AG04450 (cell line): ENCODE results near the gene ZNF667. TPM values are rescaled to one million over a fixed set of nuclear protein-coding genes. Genes with fewer than 3 reads are reported as not detected.

Source experiments
- CTCF ChIA-PET: fragments of 300-600, 350-600 bp; formaldehyde crosslinking; extraction: SDS; loops from one replicate; lab custom pipeline; 2022; ENCODE audit warnings: antibody characterized with exemption, inconsistent platforms; lab: Charles Lee
- POLR2A ChIA-PET: fragments of 350-600 bp; formaldehyde crosslinking; extraction: SDS; loops from one replicate; lab custom pipeline; 2021; ENCODE audit warnings: antibody characterized with exemption, inconsistent platforms; lab: Yijun Ruan, JAX
- DNase-seq: peaks from one replicate; pipeline ENCODE4 v3.0.0-alpha.2; 2011; ENCODE audit warnings: low read depth, low spot score
- H3K27ac ChIP-seq: one replicate; pipeline ENCODE4 v1.5.1; 2012; ENCODE audit warnings: low read depth, low read length, control low read depth
- H3K27me3 ChIP-seq: one replicate; pipeline ENCODE4 v1.6.0; 2012; ENCODE audit warnings: low read length; ENCODE audit not compliant: control insufficient read depth, insufficient read depth
- H3K4me3 ChIP-seq: 2 replicates; pipeline ENCODE4 v1.5.1; 2011; ENCODE audit warnings: mild to moderate bottlenecking, low read depth, low read length, control low read depth
- H3K9me3 ChIP-seq: 2 replicates; pipeline ENCODE4 v1.5.1; 2012; ENCODE audit warnings: low read length; ENCODE audit not compliant: control insufficient read depth, insufficient read depth
- polyA plus RNA-seq: library from polyadenylated mRNA; depleted of rRNA; stranded (reverse); fragments of >200 nt; gene quantifications from 2 replicates; pipeline ENCODE4 v1.2.3, GENCODE V29; 2011
- TF ChIP-seq, protein P1 (sequence below): IDR thresholded peaks from 2 replicates; pipeline ENCODE4 v1.5.1; 2011; ENCODE audit warnings: low read depth, low read length, control low read depth, inconsistent platforms

ZNF667 gene
- polyA plus RNA-seq, 1 experiment: 4.4 TPM

DNA sequence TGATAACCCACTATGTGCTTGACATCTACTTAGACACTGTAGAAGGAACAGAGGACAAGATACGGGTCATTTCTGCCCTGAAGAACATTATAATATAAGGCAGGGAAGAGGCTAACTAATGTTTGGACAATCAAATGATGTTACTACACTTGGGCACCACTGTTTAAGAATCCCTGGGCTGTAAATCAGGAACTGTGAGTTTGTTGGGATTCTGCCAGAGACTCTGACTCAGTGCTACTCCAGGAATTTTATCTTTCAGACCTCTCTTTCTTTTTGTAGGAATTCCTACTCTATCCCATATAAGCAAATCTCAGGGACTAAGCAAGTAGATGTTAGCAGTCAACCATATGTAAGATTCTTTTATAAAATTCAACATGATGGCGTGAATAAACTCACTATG is 27.4 kb upstream of the ZNF667 start:
- TF ChIP-seq, protein P1, sequence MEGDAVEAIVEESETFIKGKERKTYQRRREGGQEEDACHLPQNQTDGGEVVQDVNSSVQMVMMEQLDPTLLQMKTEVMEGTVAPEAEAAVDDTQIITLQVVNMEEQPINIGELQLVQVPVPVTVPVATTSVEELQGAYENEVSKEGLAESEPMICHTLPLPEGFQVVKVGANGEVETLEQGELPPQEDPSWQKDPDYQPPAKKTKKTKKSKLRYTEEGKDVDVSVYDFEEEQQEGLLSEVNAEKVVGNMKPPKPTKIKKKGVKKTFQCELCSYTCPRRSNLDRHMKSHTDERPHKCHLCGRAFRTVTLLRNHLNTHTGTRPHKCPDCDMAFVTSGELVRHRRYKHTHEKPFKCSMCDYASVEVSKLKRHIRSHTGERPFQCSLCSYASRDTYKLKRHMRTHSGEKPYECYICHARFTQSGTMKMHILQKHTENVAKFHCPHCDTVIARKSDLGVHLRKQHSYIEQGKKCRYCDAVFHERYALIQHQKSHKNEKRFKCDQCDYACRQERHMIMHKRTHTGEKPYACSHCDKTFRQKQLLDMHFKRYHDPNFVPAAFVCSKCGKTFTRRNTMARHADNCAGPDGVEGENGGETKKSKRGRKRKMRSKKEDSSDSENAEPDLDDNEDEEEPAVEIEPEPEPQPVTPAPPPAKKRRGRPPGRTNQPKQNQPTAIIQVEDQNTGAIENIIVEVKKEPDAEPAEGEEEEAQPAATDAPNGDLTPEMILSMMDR: no peak
- POLR2A ChIA-PET: no interaction called here
- CTCF ChIA-PET: no interaction called here

DNA sequence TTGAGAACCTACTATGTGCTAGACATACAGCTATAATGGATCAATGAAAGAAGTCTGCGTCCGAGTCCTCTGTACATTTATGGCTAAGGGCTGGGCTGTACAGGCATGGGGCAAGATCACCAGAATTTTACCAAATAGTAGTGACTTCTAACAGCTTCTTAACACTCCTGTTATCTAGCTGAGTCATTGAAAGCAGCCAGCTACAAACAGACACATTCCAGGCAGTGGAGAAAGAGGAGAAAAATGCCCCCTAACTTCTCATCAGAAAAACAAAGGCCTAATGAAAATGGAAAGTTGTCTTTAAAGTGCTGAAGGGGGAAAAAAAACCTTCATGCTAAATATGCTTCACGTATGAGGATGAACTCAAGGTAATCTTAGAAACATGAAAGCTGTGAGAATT is 14.3 kb upstream of the ZNF667 start:
- CTCF ChIA-PET: no interaction called here
- no peak for DNase-seq
- POLR2A ChIA-PET: no interaction called here

More for the DNA sequence above, 27.4 kb upstream of the ZNF667 start:
- DNase-seq: no peak
- Histone ChIP-seq H3K4me3 (no peak overlapping the region), H3K27me3 (no peaks in the 10 kb centered on the region), H3K9me3 (peaks cover 16% of the 10 kb centered on the region), H3K27ac (no peak overlapping the region)

DNA sequence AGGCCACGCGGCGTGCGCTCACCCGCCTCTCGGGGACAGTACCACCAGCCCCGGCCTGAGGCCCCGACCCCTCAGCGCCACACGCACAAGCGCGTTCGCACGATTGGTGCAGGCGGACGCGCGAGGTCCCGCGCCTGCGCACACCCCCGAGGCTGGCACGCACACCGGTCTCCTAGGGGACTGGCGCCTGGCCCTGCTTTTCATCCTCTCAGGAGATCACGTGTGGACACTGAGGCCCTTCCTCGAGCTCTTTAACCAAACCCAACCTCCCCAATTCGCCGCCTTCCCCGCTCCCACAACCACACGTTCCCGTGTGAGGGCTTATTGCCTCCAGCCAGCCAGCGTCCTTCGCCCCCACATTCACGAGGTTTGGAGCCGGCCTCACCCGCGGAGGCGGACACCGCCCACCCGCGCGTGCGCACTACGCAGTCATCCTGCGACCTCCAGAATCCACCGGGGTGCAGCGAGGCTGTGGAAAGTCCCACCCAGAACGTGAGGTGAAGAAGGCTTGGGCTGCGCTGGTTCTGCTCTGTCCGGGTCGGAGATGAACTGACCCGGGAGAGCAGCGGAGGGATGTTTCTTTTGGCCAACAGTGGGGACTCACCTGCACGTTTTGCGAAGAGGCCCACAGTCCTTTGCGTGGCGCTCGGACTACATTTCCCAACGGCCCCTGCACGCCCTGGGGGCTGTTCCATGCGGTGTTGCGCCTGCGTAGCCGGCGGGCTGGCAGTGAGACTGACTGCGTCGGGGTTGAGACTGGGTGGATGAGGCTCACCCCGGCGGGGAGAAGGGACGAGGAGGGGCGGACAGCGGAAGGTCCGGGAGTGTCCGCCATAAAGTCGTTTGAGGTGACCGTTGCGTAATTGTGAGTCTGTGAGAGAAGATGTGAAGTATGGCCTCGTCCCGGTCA is 539 bp upstream of the ZNF667 start:
- POLR2A ChIA-PET: no interaction called here
- Histone ChIP-seq H3K4me3 (peak overlapping the region; percentile 84), H3K27ac (peak overlapping the region; percentile 78), H3K27me3 (no peaks in the 10 kb centered on the region), H3K9me3 (peaks cover 33% of the 10 kb centered on the region)
- DNase-seq: peak; percentile 74
- TF ChIP-seq, protein P1: no peak
- CTCF ChIA-PET: no interaction called here

More for the DNA sequence above, 14.3 kb upstream of the ZNF667 start:
- TF ChIP-seq, protein P1: no peak
- peaks cover 19% of the 10 kb centered on the region for H3K9me3 ChIP-seq
- H3K27me3 ChIP-seq: no peaks in the 10 kb centered on the region
- H3K4me3 ChIP-seq: no peak overlapping the region
- no peak overlapping the region for H3K27ac ChIP-seq

GRCh38 chr19:56476093-56476492 is 1.1 kb downstream of the ZNF667 start:
- Histone ChIP-seq H3K27ac (no peak overlapping the region), H3K4me3 (peak overlapping the region; percentile 84), H3K27me3 (no peaks in the 10 kb centered on the region), H3K9me3 (peaks cover 32% of the 10 kb centered on the region)
- DNase-seq: no peak
- TF ChIP-seq, protein P1: no peak
- ChIA-PET POLR2A (no interaction called here), CTCF (no interaction called here)

GRCh38 chr19:56474308-56474707 is 2.8 kb downstream of the ZNF667 start:
- H3K4me3 ChIP-seq: no peak overlapping the region
- CTCF ChIA-PET: no interaction called here
- TF ChIP-seq, protein P1: no peak
- POLR2A ChIA-PET: no interaction called here
- no peaks in the 10 kb centered on the region for H3K27me3 ChIP-seq
- peaks cover 37% of the 10 kb centered on the region for H3K9me3 ChIP-seq
- no peak overlapping the region for H3K27ac ChIP-seq
- no peak for DNase-seq
